Adrenal gland (tissue), 5 donors: ENCODE measurements around the gene KIT.

Source experiments
- CTCF ChIP-seq, 6 experiments: fragments of 450-650 bp in 4 of 6; fragments of 200-600 bp in 2 of 6; sonication (generic) in 1 of 6; IDR thresholded peaks; 1 replicate in 5 of 6; 2 replicates in 1 of 6; pipeline versions ENCODE4 v1.5.1 to v1.8.0; 2016 to 2021; ENCODE audit warnings: antibody characterized with exemption in 6 of 6, mild to moderate bottlenecking in 2 of 6, moderate library complexity in 1 of 6
- POLR2A ChIP-seq, 2 donors: fragments of 450-650 bp; IDR thresholded peaks; one replicate each; pipeline ENCODE4 v1.6.1; 2017; ENCODE audit warnings: antibody characterized with exemption in 2 of 2, mild to moderate bottlenecking in 2 of 2, moderate library complexity in 1 of 2
- donor health status: DM: no; HTN: no; CAD: no.

- TF ChIP-seq CTCF (IDR thresholded peaks at IDR 0.05) (no peak), POLR2A (IDR thresholded peaks at IDR 0.05) (no peak)
Observed at GRCh38 chr4:54662123-54662522, 4.4 kb downstream of the KIT start.
